ENCODE measurements around the gene SMG7.

Gene SMG7

GRCh38 chr1:183565261-183565660, 93.0 kb downstream of the SMG7 start:
- DNase-seq: no peak

GRCh38 chr1:183566026-183566425, 93.7 kb downstream of the SMG7 start:
- no peak for DNase-seq

- DNase-seq: no peak
These were observed 95.3 kb downstream of the SMG7 start for GRCh38 chr1:183567584-183567983.

GRCh38 chr1:183568176-183569021, 96.1 kb downstream of the SMG7 start:
- DNase-seq: no peak

- no peak for DNase-seq
These were observed 96.8 kb downstream of the SMG7 start for GRCh38 chr1:183569141-183569540.

GRCh38 chr1:183569801-183570200, 97.5 kb downstream of the SMG7 start:
- no peak for DNase-seq

GRCh38 chr1:183570451-183570850, 98.2 kb downstream of the SMG7 start:
- no peak for DNase-seq

- DNase-seq: no peak
These were observed 99.5 kb downstream of the SMG7 start for GRCh38 chr1:183571678-183572268.

- no peak for DNase-seq
These were observed 100.4 kb downstream of the SMG7 start for GRCh38 chr1:183572721-183573120.

- no peak for DNase-seq
These were observed 103.3 kb downstream of the SMG7 start for GRCh38 chr1:183575606-183576005.

- DNase-seq: no peak
These were observed 104.2 kb downstream of the SMG7 start for GRCh38 chr1:183576537-183576936.

- no peak for DNase-seq
These were observed 105.7 kb downstream of the SMG7 start for GRCh38 chr1:183577897-183578465.

- no peak for DNase-seq
These were observed 106.6 kb downstream of the SMG7 start for GRCh38 chr1:183578856-183579255.

- no peak for DNase-seq
These were observed 108.0 kb downstream of the SMG7 start for GRCh38 chr1:183580281-183580682.

- DNase-seq: no peak
These were observed 109.9 kb downstream of the SMG7 start for GRCh38 chr1:183582021-183582713.

- no peak for DNase-seq
These were observed 111.2 kb downstream of the SMG7 start for GRCh38 chr1:183583466-183583865.

GRCh38 chr1:183584147-183584546, 111.8 kb downstream of the SMG7 start:
- no peak for DNase-seq

- no peak for DNase-seq
These were observed 112.7 kb downstream of the SMG7 start for GRCh38 chr1:183585038-183585437.

GRCh38 chr1:183586455-183586854, 114.2 kb downstream of the SMG7 start:
- DNase-seq: no peak

GRCh38 chr1:183586926-183587325, 114.6 kb downstream of the SMG7 start:
- DNase-seq: no peak

- DNase-seq: no peak
These were observed 116.5 kb downstream of the SMG7 start for GRCh38 chr1:183588827-183589226.

GRCh38 chr1:183589384-183589783, 117.1 kb downstream of the SMG7 start:
- DNase-seq: no peak

- no peak for DNase-seq
These were observed 117.6 kb downstream of the SMG7 start for GRCh38 chr1:183589874-183590243.
